ENCODE results near the gene CDKL2.
"Not testable (repeated sequence)": the region's sequence is repeated elsewhere in the genome, so short reads cannot be mapped to it uniquely, and the experiment has no call there.

CDKL2 gene

GRCh38 chr4:75547647-75548387, 82.5 kb downstream of the CDKL2 start:
- DNase-seq, result no peak

- DNase-seq, result no peak
These were observed 84.8 kb downstream of the CDKL2 start for GRCh38 chr4:75545526-75545925.

- DNase-seq, result no peak
These were observed 85.5 kb downstream of the CDKL2 start for GRCh38 chr4:75544870-75545269.

DNA sequence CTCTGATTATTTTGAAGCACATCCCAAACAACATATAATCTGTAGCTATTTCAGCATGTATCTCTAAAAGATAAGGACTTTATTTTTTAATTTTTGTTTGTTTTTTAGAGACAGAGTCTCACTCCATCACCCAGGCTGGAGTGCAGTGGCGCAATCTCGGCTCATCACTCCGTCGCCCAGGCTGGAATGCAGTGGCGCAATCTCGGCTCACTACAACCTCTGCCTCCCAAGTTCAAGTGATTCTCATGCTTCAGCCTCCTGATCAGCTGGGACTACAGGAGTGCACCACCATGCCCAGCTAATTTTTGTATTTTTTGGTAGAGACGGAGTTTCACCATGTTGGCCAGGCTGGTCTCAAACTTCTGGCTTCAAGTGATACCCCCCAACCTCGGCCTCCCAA, 86.1 kb downstream of the CDKL2 start:
- not testable (repeated sequence) for DNase-seq

DNA sequence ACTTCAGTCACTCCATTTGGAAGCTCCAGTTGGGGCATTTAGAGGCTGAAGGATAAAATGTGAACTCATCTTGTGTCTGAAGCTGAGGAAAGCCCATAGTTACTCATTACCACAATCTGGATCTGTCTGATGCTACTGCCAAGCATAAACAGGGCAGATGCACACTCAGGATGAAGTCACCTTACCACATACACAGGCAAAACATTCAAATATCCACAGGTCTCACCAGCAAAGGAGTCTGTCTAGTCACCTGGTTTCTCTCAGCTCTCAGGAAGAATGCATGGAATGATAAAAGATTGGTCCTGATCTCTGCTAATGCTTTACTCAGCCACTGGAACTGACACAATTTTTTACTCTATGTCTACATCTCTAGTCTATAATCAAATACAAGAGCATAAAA, 87.5 kb downstream of the CDKL2 start:
- DNase-seq, result no peak

GRCh38 chr4:75537308-75537707, 93.0 kb downstream of the CDKL2 start:
- not testable (repeated sequence) for DNase-seq

GRCh38 chr4:75533926-75534325, 96.4 kb downstream of the CDKL2 start:
- not testable (repeated sequence) for DNase-seq

- not testable (repeated sequence) for DNase-seq
These were observed 96.9 kb downstream of the CDKL2 start for GRCh38 chr4:75533339-75533887.

GRCh38 chr4:75531536-75532143, 98.7 kb downstream of the CDKL2 start:
- not testable (repeated sequence) for DNase-seq

DNA sequence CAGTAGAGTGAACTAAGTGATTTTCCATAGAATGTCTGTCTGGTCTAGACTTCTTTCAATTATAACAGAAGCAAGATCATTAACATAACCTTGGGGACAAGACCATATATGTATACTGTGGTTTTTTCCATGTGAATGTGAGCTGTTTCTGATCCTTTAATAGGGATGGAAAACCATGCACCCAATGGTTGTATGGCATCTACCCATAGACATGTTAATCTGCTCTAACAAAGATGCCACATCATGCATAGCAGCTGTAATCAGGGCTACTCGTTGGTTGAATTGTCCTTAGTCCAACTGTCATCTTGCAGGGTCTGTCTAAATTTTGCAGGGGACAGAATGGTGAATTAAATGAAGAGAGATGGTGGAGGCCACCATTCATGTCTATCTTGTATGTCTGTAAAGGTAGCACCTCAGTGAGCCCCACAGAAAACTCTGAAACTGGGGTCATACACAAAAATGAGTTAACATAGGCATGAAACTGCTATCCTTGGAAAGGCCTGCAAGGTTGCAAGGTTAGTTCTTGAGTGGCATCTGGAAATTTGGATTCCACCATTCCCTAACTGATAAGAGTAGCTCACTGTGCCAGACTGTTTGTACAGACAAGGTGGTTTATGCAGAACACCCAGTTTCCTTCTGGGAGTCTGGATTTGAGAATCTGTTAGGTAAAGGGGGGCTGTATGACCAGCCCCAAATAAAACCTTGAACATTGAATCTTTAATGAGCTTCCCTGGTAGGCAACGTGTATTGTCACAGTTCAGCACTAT, 99.6 kb downstream of the CDKL2 start:
- no peak for DNase-seq

Data from NCI-H1436 treated with DMSO at 0.1 percent for 48 hours (cell line).